Fibroblast of lung (primary cell): Measurements from ENCODE around the gene SCGB1C1.

Experiments used
- EZH2 ChIP-seq: IDR thresholded peaks from 2 replicates; pipeline ENCODE4 v1.5.1; 2012; ENCODE audit warnings: low read length, control low read depth, mild to moderate bottlenecking; ENCODE audit errors: missing control alignments
- TF ChIP-seq, protein P1 (sequence below), 2 donors: IDR thresholded peaks in 1 of 2; conservative IDR thresholded peaks in 1 of 2; 1 replicate in 1 of 2; 2 replicates in 1 of 2; pipeline ENCODE4 v1.5.1; 2011 to 2012; ENCODE audit warnings: low read length in 2 of 2, control low read depth in 1 of 2, inconsistent platforms in 1 of 2, low read depth in 1 of 2, mild to moderate bottlenecking in 1 of 2

DNA sequence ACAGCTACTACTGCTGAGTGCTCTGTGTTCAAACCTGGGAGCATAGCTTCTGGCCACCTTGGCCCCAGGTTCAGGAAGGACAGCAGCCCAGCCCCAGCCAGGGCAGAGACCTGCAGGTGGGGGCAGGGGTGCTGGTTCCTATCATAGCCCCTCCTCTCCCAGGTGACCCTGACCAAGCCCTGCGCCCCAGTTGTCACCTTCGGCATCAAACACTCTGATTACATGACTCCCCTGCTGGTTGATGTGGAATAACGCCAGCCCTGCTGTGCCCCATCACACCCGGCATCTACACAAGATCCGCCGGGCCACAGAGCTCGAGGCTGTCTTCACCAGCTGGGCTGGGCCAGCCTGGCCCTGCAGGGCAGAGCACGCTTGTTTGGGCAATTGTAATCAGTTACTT lies 6.9 kb downstream of the SCGB1C1 start:
- TF ChIP-seq, protein P1, sequence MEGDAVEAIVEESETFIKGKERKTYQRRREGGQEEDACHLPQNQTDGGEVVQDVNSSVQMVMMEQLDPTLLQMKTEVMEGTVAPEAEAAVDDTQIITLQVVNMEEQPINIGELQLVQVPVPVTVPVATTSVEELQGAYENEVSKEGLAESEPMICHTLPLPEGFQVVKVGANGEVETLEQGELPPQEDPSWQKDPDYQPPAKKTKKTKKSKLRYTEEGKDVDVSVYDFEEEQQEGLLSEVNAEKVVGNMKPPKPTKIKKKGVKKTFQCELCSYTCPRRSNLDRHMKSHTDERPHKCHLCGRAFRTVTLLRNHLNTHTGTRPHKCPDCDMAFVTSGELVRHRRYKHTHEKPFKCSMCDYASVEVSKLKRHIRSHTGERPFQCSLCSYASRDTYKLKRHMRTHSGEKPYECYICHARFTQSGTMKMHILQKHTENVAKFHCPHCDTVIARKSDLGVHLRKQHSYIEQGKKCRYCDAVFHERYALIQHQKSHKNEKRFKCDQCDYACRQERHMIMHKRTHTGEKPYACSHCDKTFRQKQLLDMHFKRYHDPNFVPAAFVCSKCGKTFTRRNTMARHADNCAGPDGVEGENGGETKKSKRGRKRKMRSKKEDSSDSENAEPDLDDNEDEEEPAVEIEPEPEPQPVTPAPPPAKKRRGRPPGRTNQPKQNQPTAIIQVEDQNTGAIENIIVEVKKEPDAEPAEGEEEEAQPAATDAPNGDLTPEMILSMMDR (conservative IDR thresholded peaks at IDR 0.05 in 1 of 2, IDR thresholded peaks at IDR 0.05 in 1 of 2; ENCODE audit: low read depth in 1 of 2, low read length in 2 of 2) = no peak
- TF ChIP-seq EZH2 = no peak
